Right atrium auricular region (tissue), 2 donors: Measurements from ENCODE around the gene C10orf120. TPM values are rescaled to one million over a fixed set of nuclear protein-coding genes. Genes with fewer than 3 reads are reported as not detected.

ENCODE experiments used
- DNase-seq: peaks from one replicate; pipeline ENCODE4 v3.0.0-alpha.2; 2019; ENCODE audit warnings: low spot score
- H3K27ac ChIP-seq, 2 donors: fragments of 200-600 bp; sonication (generic); 1 replicate in 1 of 2; 2 replicates in 1 of 2; pipeline ENCODE4 v1.5.1; 2016 to 2019
- H3K27me3 ChIP-seq, 2 donors: fragments of 200-600 bp; sonication (generic); one replicate each; pipeline versions ENCODE4 v1.5.1 to v1.6.0; 2017 to 2019
- H3K36me3 ChIP-seq: fragments of 200-600 bp; sonication (generic); one replicate; pipeline ENCODE4 v1.5.1; 2016
- H3K4me1 ChIP-seq, 2 donors: fragments of 200-600 bp; sonication (generic); one replicate each; pipeline versions ENCODE4 v1.5.1 to v1.6.0; 2017 to 2019
- H3K4me3 ChIP-seq, 2 donors: fragments of 200-600 bp; sonication (generic); 1 replicate in 1 of 2; 2 replicates in 1 of 2; pipeline ENCODE4 v1.5.1; 2017 to 2019; ENCODE audit warnings: mild to moderate bottlenecking in 1 of 2, moderate library complexity in 1 of 2
- H3K9me3 ChIP-seq, 2 donors: fragments of 200-600 bp; sonication (generic); one replicate each; pipeline ENCODE4 v1.5.1; 2019
- total RNA-seq, 2 donors: library from RNA; depleted of rRNA; stranded (reverse); fragments of >200 nt; gene quantifications; one replicate each; pipeline ENCODE4 v1.1.0, GENCODE V29; 2016
- TF ChIP-seq, protein P1 (sequence below), 2 donors: fragments of 200-600 bp; sonication (generic); IDR thresholded peaks; one replicate each; pipeline ENCODE4 v1.5.1; 2019; ENCODE audit warnings: antibody characterized with exemption in 2 of 2

The C10orf120 gene
- total RNA-seq, 2 donors from 2014 or later = not detected

DNA sequence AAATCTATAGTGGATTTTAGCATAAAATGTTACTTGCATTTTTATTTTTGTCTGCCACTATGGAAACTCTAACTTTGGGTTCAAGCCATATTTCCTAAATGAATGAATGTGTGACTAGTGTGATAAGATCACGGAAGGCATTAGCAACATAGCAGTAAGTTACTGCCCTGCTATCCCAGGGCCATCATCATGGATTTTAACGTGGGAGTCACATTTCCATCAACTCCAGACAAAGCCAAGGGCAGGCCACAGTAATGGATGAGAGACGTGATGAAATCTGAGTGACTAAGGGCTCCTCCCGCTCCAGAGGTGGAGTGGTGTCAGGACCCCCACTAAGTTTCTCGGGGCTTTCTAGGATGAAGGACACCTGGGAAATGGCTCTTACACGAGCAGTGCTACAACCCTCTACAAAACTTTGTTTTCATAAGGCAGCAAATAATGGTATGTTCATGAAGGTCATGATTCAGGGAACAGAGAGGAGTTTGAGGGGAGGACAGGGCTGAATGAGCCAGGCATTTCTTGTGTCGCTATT is 34.3 kb downstream of the C10orf120 start:
- Histone ChIP-seq H3K9me3 (no peaks in the 10 kb centered on the region), H3K4me1 (no peaks in the 10 kb centered on the region), H3K4me3 (no peak overlapping the region), H3K36me3 (no peaks in the 10 kb centered on the region), H3K27ac (no peak overlapping the region), H3K27me3 (no peaks in the 10 kb centered on the region)
- no peak for DNase-seq
- TF ChIP-seq, protein P1, sequence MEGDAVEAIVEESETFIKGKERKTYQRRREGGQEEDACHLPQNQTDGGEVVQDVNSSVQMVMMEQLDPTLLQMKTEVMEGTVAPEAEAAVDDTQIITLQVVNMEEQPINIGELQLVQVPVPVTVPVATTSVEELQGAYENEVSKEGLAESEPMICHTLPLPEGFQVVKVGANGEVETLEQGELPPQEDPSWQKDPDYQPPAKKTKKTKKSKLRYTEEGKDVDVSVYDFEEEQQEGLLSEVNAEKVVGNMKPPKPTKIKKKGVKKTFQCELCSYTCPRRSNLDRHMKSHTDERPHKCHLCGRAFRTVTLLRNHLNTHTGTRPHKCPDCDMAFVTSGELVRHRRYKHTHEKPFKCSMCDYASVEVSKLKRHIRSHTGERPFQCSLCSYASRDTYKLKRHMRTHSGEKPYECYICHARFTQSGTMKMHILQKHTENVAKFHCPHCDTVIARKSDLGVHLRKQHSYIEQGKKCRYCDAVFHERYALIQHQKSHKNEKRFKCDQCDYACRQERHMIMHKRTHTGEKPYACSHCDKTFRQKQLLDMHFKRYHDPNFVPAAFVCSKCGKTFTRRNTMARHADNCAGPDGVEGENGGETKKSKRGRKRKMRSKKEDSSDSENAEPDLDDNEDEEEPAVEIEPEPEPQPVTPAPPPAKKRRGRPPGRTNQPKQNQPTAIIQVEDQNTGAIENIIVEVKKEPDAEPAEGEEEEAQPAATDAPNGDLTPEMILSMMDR (IDR thresholded peaks at IDR 0.05) = no peak

GRCh38 chr10:122664501-122664900 is 35.1 kb downstream of the C10orf120 start:
- Histone ChIP-seq H3K36me3 (no peaks in the 10 kb centered on the region), H3K27ac (no peak overlapping the region), H3K4me3 (no peak overlapping the region), H3K4me1 (no peaks in the 10 kb centered on the region), H3K27me3 (no peaks in the 10 kb centered on the region), H3K9me3 (no peaks in the 10 kb centered on the region)
- TF ChIP-seq, protein P1 (IDR thresholded peaks at IDR 0.05) = no peak
- DNase-seq = no peak

- Histone ChIP-seq H3K4me3 (no peak overlapping the region), H3K27ac (no peak overlapping the region), H3K9me3 (no peaks in the 10 kb centered on the region), H3K27me3 (no peaks in the 10 kb centered on the region), H3K36me3 (no peaks in the 10 kb centered on the region), H3K4me1 (no peaks in the 10 kb centered on the region)
- TF ChIP-seq, protein P1 (IDR thresholded peaks at IDR 0.05) = no peak
- no peak for DNase-seq
Observed at GRCh38 chr10:122663516-122664130, 36.0 kb downstream of the C10orf120 start.

DNA sequence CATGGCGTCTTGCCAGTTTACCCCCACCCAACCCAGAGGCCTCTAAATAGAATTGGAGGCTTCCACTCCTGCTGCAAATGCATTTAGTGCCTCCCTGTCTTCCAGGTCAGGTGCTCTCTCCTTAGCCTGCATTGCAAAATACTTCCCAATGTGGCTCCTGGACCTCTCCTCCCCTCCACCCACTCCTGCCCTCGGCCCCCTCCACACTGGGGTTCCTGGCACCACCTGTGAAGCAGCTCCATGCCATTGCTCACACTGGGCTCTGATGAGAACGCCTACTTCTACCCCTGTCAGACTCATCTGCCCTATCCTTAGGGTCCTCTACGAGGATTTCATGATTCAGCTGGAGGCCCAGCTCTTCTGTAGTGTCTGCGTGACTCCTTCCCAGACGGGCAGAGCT is 37.4 kb downstream of the C10orf120 start:
- no peak for DNase-seq

DNA sequence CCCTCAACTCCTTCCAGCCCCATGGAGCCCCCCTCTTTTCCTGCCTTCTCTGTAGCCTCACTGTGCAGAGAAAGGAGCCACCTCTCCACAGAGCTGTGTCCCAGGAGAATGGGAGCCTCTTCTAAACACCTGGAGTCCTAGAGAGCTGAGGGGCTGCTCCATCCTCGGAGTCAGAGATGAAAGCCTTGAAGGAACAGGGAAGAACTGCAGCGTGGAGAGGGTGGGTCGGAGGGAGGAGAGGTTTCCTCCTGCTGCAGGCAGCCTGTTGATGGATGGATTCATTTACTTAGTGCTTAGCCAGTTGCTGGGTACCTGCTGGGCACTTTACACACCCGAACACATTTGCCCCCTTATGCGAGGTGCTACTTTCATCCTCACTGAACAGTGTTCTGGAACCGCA is 39.0 kb downstream of the C10orf120 start:
- DNase-seq = no peak
- Histone ChIP-seq H3K27me3 (no peaks in the 10 kb centered on the region), H3K9me3 (no peaks in the 10 kb centered on the region), H3K27ac (no peak overlapping the region), H3K4me1 (no peaks in the 10 kb centered on the region), H3K4me3 (no peak overlapping the region), H3K36me3 (no peaks in the 10 kb centered on the region)
- TF ChIP-seq, protein P1 (IDR thresholded peaks at IDR 0.05) = no peak

More for the DNA sequence above, 37.4 kb downstream of the C10orf120 start:
- no peaks in the 10 kb centered on the region for H3K27me3 ChIP-seq
- H3K4me3 ChIP-seq = no peak overlapping the region
- H3K9me3 ChIP-seq = no peaks in the 10 kb centered on the region
- no peaks in the 10 kb centered on the region for H3K4me1 ChIP-seq
- TF ChIP-seq, protein P1 (IDR thresholded peaks at IDR 0.05) = no peak
- H3K36me3 ChIP-seq = no peaks in the 10 kb centered on the region
- no peak overlapping the region for H3K27ac ChIP-seq

DNA sequence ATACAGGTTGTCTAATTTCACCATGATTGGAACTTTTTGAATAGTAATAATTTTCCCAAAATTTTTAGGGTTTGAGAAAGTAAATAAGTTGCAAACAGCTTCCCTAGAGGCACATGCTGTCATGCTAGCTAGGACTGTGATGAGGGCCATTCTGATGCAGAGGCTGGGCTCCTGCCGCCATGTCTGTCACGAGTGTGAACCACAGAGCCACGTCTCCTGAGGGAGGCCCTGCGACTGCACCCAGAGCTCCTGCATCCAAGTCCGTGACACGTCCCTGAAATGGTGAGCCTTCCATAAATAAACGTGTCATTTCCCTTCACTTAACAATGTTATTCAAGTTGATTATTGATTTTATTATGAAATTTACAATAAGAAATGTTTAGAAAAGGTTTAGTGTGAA is 40.0 kb downstream of the C10orf120 start:
- H3K36me3 ChIP-seq = no peaks in the 10 kb centered on the region
- TF ChIP-seq, protein P1 (IDR thresholded peaks at IDR 0.05) = no peak
- H3K27me3 ChIP-seq = no peaks in the 10 kb centered on the region
- no peak overlapping the region for H3K4me3 ChIP-seq
- DNase-seq = no peak
- H3K9me3 ChIP-seq = no peaks in the 10 kb centered on the region
- H3K4me1 ChIP-seq = no peaks in the 10 kb centered on the region
- H3K27ac ChIP-seq = no peak overlapping the region
